ENCODE results near the gene ZCCHC14. TPM values are rescaled to one million over a fixed set of nuclear protein-coding genes. Genes with fewer than 3 reads are reported as not detected.

ZCCHC14 gene
- total RNA-seq, 1 experiment from 2014 or later: not detected

- H3K4me3 ChIP-seq (ENCODE audit: low read length): no peak overlapping the region
- no peak overlapping the region for H3K27ac ChIP-seq (ENCODE audit: low read length)
- no peaks in the 10 kb centered on the region for H3K4me1 ChIP-seq (ENCODE audit: low read length)
- no peaks in the 10 kb centered on the region for H3K9me2 ChIP-seq (replicated peaks; ENCODE audit: insufficient read depth, low read length)
- DNase-seq: no peak
- no peaks in the 10 kb centered on the region; the same call in 1 of the 2 replicates for H3K36me3 ChIP-seq (ENCODE audit: insufficient read depth, low read length)
- H3K9me3 ChIP-seq (ENCODE audit: low read length): no peaks in the 10 kb centered on the region
- H3K27me3 ChIP-seq (ENCODE audit: low read length): no peaks in the 10 kb centered on the region
- H4K20me1 ChIP-seq (ENCODE audit: insufficient read depth, low read depth, low read length): peaks cover 16% of the 10 kb centered on the region; the same call in 1 of the 2 replicates
- H3K79me2 ChIP-seq (ENCODE audit: low read length): peaks cover 67% of the 10 kb centered on the region
- H3K4me2 ChIP-seq (ENCODE audit: low read depth, low read length, poor library complexity, severe bottlenecking): no peak overlapping the region
- no peak overlapping the region for H2AFZ ChIP-seq (ENCODE audit: low read length)
- no peak overlapping the region for H3K9ac ChIP-seq (ENCODE audit: low read length)
Observed at GRCh38 chr16:87361916-87362619, 130.8 kb downstream of the ZCCHC14 start.

GRCh38 chr16:87360862-87361610, 131.8 kb downstream of the ZCCHC14 start:
- Histone ChIP-seq H3K4me2 (ENCODE audit: low read depth, low read length, poor library complexity, severe bottlenecking) (no peak overlapping the region), H3K4me1 (ENCODE audit: low read length) (no peaks in the 10 kb centered on the region), H3K9me2 (replicated peaks; ENCODE audit: insufficient read depth, low read length) (no peaks in the 10 kb centered on the region), H3K9me3 (ENCODE audit: low read length) (no peaks in the 10 kb centered on the region), H4K20me1 (ENCODE audit: insufficient read depth, low read depth, low read length) (peaks cover 15% of the 10 kb centered on the region; the same call in 1 of the 2 replicates), H2AFZ (ENCODE audit: low read length) (no peak overlapping the region), H3K27me3 (ENCODE audit: low read length) (no peaks in the 10 kb centered on the region), H3K9ac (ENCODE audit: low read length) (no peak overlapping the region), H3K36me3 (ENCODE audit: insufficient read depth, low read length) (no peaks in the 10 kb centered on the region; the same call in 1 of the 2 replicates), H3K79me2 (ENCODE audit: low read length) (peaks cover 63% of the 10 kb centered on the region), H3K27ac (ENCODE audit: low read length) (no peak overlapping the region), H3K4me3 (ENCODE audit: low read length) (no peak overlapping the region)
- DNase-seq: no peak

- Histone ChIP-seq H3K27me3 (ENCODE audit: low read length) (no peaks in the 10 kb centered on the region), H2AFZ (ENCODE audit: low read length) (no peak overlapping the region), H3K36me3 (ENCODE audit: insufficient read depth, low read length) (no peaks in the 10 kb centered on the region; the same call in 1 of the 2 replicates), H3K9me2 (replicated peaks; ENCODE audit: insufficient read depth, low read length) (no peaks in the 10 kb centered on the region), H3K4me1 (ENCODE audit: low read length) (no peaks in the 10 kb centered on the region), H3K79me2 (ENCODE audit: low read length) (peaks cover 61% of the 10 kb centered on the region), H3K9ac (ENCODE audit: low read length) (no peak overlapping the region), H3K9me3 (ENCODE audit: low read length) (no peaks in the 10 kb centered on the region), H3K4me2 (ENCODE audit: low read depth, low read length, poor library complexity, severe bottlenecking) (no peak overlapping the region), H3K27ac (ENCODE audit: low read length) (no peak overlapping the region), H4K20me1 (ENCODE audit: insufficient read depth, low read depth, low read length) (peaks cover 9% of the 10 kb centered on the region; the same call in 1 of the 2 replicates), H3K4me3 (ENCODE audit: low read length) (no peak overlapping the region)
- no peak for DNase-seq
Observed at GRCh38 chr16:87359121-87359520, 133.7 kb downstream of the ZCCHC14 start.

GRCh38 chr16:87358696-87359095, 134.1 kb downstream of the ZCCHC14 start:
- no peak overlapping the region for H2AFZ ChIP-seq (ENCODE audit: low read length)
- H3K27ac ChIP-seq (ENCODE audit: low read length): no peak overlapping the region
- no peak overlapping the region for H3K9ac ChIP-seq (ENCODE audit: low read length)
- H3K4me2 ChIP-seq (ENCODE audit: low read depth, low read length, poor library complexity, severe bottlenecking): no peak overlapping the region
- H3K27me3 ChIP-seq (ENCODE audit: low read length): no peaks in the 10 kb centered on the region
- H3K9me2 ChIP-seq (replicated peaks; ENCODE audit: insufficient read depth, low read length): no peaks in the 10 kb centered on the region
- H3K4me1 ChIP-seq (ENCODE audit: low read length): no peaks in the 10 kb centered on the region
- H3K4me3 ChIP-seq (ENCODE audit: low read length): no peak overlapping the region
- H3K9me3 ChIP-seq (ENCODE audit: low read length): no peaks in the 10 kb centered on the region
- no peaks in the 10 kb centered on the region; the same call in 1 of the 2 replicates for H3K36me3 ChIP-seq (ENCODE audit: insufficient read depth, low read length)
- DNase-seq: no peak
- peaks cover 61% of the 10 kb centered on the region for H3K79me2 ChIP-seq (ENCODE audit: low read length)
- H4K20me1 ChIP-seq (ENCODE audit: insufficient read depth, low read depth, low read length): peaks cover 9% of the 10 kb centered on the region; the same call in 1 of the 2 replicates

- Histone ChIP-seq H3K4me2 (ENCODE audit: low read depth, low read length, poor library complexity, severe bottlenecking) (no peak overlapping the region), H3K79me2 (ENCODE audit: low read length) (peaks cover 58% of the 10 kb centered on the region), H3K27ac (ENCODE audit: low read length) (no peak overlapping the region), H3K4me1 (ENCODE audit: low read length) (no peaks in the 10 kb centered on the region), H3K27me3 (ENCODE audit: low read length) (no peaks in the 10 kb centered on the region), H4K20me1 (ENCODE audit: insufficient read depth, low read depth, low read length) (peaks cover 10% of the 10 kb centered on the region), H2AFZ (ENCODE audit: low read length) (no peak overlapping the region), H3K4me3 (ENCODE audit: low read length) (no peak overlapping the region), H3K36me3 (ENCODE audit: insufficient read depth, low read length) (no peaks in the 10 kb centered on the region; the same call in 1 of the 2 replicates), H3K9me3 (ENCODE audit: low read length) (no peaks in the 10 kb centered on the region), H3K9ac (ENCODE audit: low read length) (no peak overlapping the region), H3K9me2 (replicated peaks; ENCODE audit: insufficient read depth, low read length) (no peaks in the 10 kb centered on the region)
- DNase-seq: no peak
Observed at GRCh38 chr16:87358250-87358649, 134.6 kb downstream of the ZCCHC14 start.

- no peaks in the 10 kb centered on the region for H3K36me3 ChIP-seq (ENCODE audit: insufficient read depth, low read length)
- H2AFZ ChIP-seq (ENCODE audit: low read length): no peak overlapping the region
- no peaks in the 10 kb centered on the region for H3K9me3 ChIP-seq (ENCODE audit: low read length)
- H3K9me2 ChIP-seq (replicated peaks; ENCODE audit: insufficient read depth, low read length): no peaks in the 10 kb centered on the region
- no peak overlapping the region for H3K27ac ChIP-seq (ENCODE audit: low read length)
- no peak overlapping the region for H3K9ac ChIP-seq (ENCODE audit: low read length)
- no peak overlapping the region for H3K4me2 ChIP-seq (ENCODE audit: low read depth, low read length, poor library complexity, severe bottlenecking)
- H4K20me1 ChIP-seq (ENCODE audit: insufficient read depth, low read depth, low read length): peaks cover 13% of the 10 kb centered on the region
- DNase-seq: no peak
- H3K79me2 ChIP-seq (ENCODE audit: low read length): peaks cover 56% of the 10 kb centered on the region
- no peaks in the 10 kb centered on the region for H3K4me1 ChIP-seq (ENCODE audit: low read length)
- H3K4me3 ChIP-seq (ENCODE audit: low read length): no peak overlapping the region
- no peaks in the 10 kb centered on the region for H3K27me3 ChIP-seq (ENCODE audit: low read length)
Observed at GRCh38 chr16:87356491-87356853, 136.4 kb downstream of the ZCCHC14 start.

Other genes with a start within 250 kb of the ZCCHC14 start
- gene C16orf95, start 175.6 kb downstream of the ZCCHC14 start, total RNA-seq (2014; rRNA removed; shearing (Covaris generic); ENCODE audit: low replicate concordance): 9.7 and 12.0 TPM in 2 replicates
- 17.1 and 34.3 TPM in 2 replicates for gene FBXO31, start 109.2 kb downstream of the ZCCHC14 start, total RNA-seq (2014; rRNA removed; shearing (Covaris generic); ENCODE audit: low replicate concordance)
- gene MAP1LC3B, start 100.7 kb downstream of the ZCCHC14 start, total RNA-seq (2014; rRNA removed; shearing (Covaris generic); ENCODE audit: low replicate concordance): 30.2 and 56.0 TPM in 2 replicates
- gene JPH3, start 109.5 kb upstream of the ZCCHC14 start, total RNA-seq (2014; rRNA removed; shearing (Covaris generic); ENCODE audit: low replicate concordance): not detected in 2 replicates

Measured in Karpas-422 (cell line).